ENCODE measurements around the gene ACTR5.
A peak's percentile ranks its signal among the peaks of the same experiment; 100 is the strongest.

The ACTR5 gene

DNA sequence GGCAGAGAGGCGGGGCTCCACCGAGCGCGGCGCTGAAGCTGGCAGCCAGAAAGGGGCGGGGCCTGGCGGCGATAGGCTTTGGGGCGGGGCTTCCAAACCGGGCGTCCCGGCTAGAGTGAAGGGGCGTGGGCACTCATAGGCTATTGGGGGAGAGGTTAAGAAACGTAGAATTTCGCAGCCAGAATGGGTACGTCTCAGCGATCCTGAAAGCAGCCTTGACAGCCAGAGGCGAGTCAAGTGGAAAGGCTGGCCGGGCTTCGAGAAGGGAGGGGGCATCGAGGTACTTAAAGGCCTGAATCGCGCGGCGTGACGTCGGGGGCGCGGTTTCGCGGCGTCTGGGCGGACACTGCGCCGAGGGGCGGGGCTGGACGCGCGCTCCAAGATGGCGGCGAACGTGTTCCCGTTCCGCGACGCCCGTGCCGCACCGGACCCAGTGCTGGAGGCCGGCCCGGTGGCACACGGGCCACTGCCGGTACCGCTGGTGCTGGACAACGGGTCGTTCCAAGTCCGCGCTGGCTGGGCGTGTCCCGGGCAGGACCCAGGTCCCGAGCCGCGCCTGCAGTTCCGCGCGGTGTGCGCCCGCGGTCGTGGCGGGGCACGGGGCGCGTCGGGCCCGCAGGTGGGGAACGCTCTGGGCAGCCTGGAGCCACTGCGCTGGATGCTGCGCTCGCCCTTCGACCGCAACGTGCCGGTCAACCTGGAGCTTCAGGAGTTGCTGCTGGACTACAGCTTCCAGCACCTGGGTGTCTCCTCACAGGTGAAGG lies at the start of gene ACTR5:
Gene ACTR5 (plus strand): TSS at position 364 of the 764 bp plus-strand sequence. CDS start 19 bp downstream, at position 383.
- DNase-seq (ENCODE audit: low read depth in 1 of 2, low spot score in 1 of 2) = peak; percentile 95 to 97

DNA sequence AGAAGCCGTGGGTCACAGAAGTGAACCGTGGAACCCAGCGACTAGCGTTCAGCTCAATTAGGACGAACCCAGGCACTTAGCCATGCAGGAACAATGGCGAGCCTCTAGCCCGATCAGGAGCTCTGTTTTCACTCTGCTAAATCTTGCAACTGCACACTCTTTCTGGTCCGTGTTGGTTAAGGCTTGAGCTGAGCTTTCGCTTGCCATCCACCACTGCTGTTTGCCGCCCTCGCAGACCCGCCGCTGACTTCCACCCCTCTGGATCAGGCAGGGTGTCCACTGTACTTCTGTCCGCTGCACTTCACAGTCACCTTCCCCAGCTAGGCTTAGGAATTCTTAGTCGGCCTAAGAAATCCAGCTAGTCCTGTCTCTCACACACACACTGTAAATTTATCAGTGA lies 49.7 kb upstream of the ACTR5 start:
- no peak for DNase-seq (ENCODE audit: low read depth in 1 of 2, low spot score in 1 of 2)

DNA sequence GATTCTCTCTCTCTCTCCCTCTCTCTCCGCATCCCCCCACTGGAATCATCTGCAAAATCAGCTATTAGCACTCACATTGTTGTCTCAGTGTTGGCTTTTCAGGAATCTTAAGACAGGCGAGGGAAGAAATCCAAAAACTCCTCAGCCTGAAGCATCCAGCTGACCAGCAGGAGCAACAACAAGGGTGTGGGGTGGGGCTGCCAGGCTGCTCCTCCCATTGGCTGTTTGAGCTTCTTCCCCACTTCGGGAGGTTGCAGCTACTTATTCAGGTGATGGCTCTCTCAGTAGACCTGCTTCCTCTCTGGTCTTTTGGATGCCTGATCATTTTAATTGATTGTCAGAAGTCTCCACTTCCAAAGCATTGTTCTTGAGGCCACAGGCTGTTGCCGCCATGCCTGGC lies 48.1 kb upstream of the ACTR5 start:
- no peak for DNase-seq (ENCODE audit: low read depth in 1 of 2, low spot score in 1 of 2)

DNA sequence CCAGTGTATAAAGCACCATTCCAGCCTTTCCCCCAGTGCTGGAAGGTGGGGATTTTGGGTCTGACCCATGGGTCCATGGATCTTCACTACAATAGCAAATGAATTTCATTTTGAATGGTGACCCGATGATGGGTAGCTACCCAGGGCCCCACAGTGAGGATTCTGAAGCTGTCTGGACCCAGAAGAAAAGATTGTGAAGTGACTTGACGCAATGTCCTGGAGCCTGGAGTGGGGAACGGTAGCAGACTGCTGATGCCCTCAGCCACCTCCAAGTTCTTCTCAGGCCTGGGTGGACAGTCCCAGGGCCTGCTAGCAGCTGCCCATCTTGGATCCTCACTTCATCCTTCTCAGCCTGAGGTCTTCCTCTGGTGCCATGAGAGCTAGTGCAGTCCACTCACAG lies 47.3 kb upstream of the ACTR5 start:
- DNase-seq (ENCODE audit: low read depth in 1 of 2, low spot score in 1 of 2) = no peak

DNA sequence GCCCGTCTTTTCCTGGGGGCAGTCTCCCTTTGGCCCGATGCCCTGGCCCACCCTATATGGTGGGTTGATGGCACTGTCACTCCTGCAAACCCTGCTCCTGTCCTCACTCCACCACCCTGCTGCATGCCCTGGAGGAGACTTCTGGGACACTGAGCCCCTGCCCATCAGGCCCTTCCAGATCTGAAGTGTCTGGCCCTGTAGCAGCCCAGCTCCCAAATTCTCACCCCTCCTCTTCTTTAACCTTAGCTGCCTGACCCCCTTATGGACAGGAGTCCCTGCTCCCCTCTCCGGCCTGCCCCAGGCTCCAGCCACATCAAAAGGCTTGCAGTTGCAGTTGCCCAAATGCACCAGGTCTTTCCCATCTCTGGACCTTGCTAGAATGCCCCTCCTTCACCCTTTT lies 44.7 kb upstream of the ACTR5 start:
- DNase-seq (ENCODE audit: low read depth in 1 of 2, low spot score in 1 of 2) = no peak

DNA sequence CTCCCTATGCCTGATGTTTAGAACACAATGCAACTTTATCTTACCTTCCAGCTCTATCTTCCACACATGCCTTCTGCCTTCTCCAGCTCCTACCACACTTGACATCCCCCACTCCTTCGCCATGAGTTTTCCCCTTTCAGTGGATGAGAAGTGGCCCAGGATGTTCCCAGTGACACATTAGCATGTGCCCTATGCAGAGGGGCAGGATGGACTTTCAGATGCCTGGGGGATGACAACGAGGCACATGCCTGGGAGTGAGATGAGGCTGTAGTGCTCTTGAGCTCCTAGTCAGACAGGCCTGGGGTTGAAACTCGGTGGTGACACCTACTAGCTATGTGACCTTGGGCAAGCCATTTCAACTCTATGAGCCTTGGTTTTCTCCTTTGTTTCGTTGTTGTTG lies 44.1 kb upstream of the ACTR5 start:
- DNase-seq (ENCODE audit: low read depth in 1 of 2, low spot score in 1 of 2) = no peak

DNA sequence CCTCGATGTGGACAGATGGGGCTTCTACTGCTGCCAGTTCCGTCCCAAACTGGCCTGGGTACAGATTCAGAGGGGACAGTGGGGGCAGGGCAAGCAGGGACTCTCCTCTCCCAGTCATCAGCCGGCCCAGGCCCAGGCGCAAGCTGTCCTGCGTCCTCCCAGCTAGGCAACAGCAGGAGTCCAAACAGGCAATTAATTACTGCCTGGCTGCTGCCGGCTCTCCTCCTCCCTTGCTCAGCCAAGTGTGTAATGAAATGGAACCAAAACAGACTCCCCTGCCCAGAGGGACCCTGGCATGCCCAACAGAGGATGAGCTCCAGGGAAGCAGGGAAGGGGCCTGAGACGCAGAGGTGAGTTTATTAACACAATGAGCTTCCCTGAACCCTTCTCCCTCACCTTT lies 41.8 kb upstream of the ACTR5 start:
- DNase-seq (ENCODE audit: low read depth in 1 of 2, low spot score in 1 of 2) = no peak

DNA sequence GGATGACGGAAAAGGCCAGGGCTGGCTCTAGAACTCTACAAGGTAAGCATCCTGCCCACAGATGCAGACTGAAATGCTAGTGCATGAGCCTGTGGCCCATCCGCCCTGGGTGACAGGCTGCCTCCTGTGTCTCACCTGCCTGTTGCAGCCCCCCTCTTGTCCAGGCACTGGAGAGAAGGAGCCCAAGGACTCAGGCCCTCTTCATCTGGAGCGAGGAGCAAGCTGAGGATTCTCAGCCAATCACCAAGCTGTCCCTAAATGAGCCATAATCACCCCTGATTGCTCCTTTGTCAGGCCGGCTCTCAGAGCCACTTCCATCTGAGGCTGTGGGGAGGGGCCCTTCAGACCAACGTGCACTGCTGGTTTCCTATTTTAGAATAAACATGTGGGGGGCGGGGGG lies 34.0 kb upstream of the ACTR5 start:
- no peak for DNase-seq (ENCODE audit: low read depth in 1 of 2, low spot score in 1 of 2)

DNA sequence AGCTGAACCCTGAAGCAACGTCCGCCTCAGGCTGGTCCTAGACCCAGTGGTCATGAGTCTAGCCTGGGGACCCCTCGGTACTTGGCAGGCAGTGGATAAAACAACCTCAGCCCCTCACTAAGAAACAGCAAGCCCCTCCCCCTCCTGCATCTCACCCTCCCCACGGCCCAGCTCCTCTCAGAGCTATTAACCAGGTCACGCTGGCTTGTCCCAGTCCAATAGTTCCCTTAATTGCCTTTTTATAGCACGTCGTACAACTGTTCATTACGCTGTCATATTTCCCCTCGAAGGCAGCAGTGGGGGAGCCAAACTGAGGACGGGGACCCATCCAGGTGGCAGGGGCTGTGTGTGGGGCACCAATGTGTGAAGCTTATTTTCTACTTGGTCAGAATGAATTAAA lies 32.6 kb upstream of the ACTR5 start:
- no peak for DNase-seq (ENCODE audit: low read depth in 1 of 2, low spot score in 1 of 2)

DNA sequence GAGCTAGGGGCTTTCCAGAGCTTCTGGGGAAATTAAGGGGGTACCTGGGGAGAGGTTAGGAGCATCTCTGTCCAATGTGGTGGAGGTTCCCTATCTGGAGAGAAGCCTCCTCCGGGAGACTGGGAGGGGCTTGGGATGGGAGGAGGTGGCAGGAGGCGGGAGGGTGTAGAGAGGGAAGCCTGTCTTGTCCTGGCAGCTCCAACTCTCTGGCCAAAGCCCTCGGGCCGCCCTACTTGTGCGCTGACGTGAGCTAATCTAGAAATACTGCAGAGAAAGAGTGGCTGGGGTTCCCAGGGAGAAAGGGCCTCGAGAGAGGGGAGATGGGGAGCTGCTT lies 25.6 kb upstream of the ACTR5 start:
- no peak for DNase-seq (ENCODE audit: low read depth in 1 of 2, low spot score in 1 of 2)

DNA sequence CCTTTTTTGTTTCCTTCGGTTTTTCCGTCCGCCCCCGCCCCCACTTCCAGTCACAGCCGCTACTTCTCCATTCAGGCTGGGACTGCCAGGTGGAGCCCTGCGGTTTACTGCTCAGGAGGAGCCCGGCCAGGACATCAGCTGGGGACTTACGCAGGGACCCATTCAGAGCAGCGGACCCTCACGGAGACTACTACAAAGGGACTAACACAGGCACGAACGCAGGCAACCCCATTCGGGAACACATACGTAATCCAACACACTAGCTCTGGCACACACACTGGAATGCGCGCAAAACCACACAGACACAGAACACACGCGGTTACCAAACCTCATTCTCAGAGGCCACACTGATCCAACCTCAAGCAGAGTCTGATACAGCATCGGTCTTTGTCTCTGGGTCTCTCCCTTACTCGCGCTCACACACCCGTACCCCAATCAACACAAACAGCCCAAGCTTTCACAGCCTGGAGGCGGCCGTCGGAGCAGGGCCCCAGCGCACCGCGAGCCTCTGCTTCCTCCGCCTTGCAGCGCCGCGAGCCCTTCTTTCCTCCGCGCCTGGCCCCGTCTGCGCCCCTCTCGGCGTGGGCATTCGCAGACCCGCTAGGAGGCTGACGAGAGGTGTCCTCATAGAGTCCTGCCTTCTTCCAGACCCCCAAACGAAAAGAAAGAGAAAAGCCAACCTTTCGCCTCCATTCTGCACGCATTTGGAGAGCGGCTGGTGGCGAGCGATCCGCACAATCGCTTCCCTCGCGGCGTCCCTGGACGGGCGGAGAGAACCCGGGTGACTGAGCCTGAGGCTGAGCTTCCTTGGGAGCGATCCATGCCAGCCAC lies 25.0 kb upstream of the ACTR5 start:
- no peak for DNase-seq (ENCODE audit: low read depth in 1 of 2, low spot score in 1 of 2)

DNA sequence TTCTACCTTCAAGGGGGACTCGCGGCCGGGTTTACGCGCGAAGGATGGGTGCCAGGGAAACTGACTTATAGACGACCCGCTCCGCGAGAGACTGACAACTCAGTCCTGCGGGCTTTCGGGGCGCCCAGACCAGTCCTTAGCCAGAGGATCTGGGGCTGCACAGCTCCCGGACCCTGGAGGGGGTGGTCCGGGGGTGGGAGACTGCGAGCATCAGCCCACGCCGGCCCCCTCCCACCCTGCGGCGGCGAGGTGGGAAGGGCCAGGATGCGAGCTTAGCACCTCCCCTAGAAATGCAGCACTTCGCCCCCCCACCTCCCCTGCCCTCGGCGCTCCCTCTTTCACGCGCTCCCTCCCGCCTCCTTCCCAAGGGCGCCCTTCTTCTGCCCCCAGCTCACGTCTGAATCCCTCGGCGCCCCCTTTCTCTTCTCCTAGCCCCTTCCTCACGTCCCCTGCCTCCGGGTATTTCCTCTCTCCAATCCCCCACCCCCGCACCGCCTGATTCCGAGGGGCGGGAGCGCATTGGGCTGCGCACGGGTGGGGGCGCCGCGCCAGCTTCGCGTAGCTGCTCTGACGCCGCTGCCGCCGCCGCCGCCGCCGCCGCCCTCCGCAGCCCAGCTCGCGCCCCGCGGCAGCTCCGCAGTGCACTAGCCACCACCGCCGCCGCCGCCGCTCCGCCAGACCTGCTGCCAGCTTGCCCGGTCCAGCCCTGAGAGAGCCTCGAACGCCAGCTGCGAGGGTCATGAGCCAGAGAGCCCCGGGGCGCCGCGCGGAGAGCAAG lies 24.2 kb upstream of the ACTR5 start, which contains the start of gene SLC32A1:
Gene SLC32A1 (plus strand): TSS at position 639 of the 778 bp plus-strand sequence. CDS start 239 bp downstream, outside the sequence.
- DNase-seq (ENCODE audit: low read depth in 1 of 2, low spot score in 1 of 2) = no peak

DNA sequence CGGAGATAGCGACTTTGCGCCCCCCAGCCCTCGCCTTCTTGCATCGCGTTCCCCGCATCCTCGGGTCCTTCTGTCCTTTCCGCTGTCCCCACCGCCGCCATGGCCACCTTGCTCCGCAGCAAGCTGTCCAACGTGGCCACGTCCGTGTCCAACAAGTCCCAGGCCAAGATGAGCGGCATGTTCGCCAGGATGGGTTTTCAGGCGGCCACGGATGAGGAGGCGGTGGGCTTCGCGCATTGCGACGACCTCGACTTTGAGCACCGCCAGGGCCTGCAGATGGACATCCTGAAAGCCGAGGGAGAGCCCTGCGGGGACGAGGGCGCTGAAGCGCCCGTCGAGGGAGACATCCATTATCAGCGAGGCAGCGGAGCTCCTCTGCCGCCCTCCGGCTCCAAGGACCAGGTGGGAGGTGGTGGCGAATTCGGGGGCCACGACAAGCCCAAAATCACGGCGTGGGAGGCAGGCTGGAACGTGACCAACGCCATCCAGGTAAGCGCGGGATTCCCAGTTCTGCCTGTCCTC lies 23.6 kb upstream of the ACTR5 start:
- DNase-seq (ENCODE audit: low read depth in 1 of 2, low spot score in 1 of 2) = no peak

DNA sequence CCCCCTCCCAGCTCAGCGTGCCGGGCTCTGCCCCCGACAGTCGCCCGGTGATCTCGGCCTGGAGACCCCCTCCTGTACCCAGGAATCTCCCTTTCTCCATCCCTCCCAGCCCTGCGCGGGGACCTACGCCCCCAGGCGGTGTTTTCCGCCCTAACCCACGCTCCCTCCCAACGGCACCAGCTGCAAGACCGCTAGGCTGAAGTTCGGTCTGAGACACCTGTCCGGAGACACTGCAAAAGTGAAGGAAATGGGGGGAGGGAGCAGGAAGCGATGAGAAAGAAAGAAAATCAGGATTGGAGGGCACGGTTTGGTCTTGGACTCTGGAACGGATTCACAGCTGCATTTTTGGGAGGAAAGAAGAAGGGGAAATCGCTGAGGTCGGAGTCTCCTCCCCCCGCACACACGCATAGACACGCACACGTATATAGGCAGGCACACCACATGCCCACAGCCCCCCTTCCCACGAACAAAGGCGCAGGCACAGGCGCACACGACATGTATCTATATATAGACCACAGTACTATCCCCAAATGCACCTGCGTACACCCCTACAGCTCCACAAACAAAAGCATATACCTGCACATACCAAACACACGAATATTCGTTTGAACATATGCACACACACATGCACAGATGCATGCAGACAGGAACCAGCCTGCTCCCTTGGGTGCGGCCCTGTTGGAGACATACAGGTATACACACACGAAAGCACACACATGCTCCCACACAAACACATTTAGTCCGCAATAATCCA lies 22.9 kb upstream of the ACTR5 start:
- DNase-seq (ENCODE audit: low read depth in 1 of 2, low spot score in 1 of 2) = no peak

DNA sequence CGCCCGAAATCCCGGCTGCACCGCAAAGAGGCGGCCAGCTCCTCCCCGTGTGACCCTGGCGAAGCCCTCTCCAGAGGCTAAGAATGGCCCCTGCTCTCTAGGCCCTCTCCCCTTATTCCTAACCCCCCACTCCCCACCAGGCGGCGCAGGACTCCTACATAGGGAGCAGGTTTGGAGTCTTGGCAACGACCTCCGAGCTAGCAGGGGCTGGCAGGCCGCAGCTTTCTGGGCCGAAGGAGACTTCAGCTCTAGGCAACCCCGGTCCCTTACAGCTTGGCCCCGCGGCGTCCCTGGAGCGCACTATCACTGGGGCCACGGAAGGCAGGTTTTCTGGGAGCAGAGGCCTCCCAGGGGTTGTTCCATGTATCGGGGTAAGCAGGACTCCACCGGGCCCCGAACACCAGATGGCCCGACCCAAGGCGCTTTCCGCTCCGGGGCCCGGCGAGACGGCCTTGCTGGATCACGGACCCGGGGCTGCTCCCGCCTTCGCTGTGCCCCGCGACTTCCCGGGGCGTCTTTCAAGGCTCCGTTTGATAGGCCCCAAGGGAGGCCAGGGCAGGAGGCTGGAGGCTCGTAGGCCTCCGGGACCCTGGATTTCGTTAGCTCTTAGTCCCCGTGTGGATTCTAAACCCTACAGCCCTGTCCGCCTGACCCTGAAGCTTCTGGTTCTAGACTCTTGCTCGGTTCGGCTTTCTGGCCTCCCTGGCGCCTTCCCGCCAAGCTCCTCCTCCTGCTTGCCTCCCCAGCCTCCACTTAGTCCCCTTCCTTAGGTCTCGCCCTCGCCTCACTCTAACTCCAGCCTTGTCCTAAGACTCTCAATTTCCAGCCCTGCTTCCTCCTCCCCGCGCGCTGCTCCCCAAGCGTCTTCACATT lies 22.1 kb upstream of the ACTR5 start:
- no peak for DNase-seq (ENCODE audit: low read depth in 1 of 2, low spot score in 1 of 2)

DNA sequence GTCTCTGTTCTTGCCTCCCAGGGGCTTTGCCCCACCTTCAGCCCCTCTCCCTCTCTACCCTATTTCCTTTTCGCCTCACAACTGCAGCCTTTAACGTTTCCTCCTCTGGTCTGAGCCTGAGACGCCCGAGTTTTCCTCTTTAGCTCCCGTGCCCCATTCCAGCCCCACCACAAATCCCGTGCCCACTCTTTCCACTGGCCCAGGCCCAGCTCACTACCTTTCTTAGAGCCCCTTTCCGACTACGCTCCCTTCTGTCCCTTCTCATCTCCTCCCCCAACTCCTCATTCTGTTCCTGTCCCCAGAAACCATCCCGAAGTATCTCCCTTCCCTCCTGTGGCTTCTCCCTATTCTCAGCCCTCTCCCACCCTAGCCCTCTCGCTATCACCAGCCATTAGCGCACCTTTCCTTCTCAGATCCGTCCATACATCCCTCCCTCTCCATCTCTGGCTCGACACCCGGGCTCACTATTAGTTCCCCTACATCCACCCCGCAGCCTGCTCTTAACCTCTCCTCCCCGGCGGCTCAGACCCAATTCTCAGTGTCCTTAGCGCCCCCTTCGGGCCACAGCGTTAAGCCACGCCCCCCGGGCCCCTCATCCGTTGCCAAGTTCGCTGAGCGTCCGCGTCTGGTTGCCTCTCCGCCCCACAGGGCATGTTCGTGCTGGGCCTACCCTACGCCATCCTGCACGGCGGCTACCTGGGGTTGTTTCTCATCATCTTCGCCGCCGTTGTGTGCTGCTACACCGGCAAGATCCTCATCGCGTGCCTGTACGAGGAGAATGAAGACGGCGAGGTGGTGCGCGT lies 21.3 kb upstream of the ACTR5 start:
- DNase-seq (ENCODE audit: low read depth in 1 of 2, low spot score in 1 of 2) = peak in 1 of 2 donors; percentile 52

DNA sequence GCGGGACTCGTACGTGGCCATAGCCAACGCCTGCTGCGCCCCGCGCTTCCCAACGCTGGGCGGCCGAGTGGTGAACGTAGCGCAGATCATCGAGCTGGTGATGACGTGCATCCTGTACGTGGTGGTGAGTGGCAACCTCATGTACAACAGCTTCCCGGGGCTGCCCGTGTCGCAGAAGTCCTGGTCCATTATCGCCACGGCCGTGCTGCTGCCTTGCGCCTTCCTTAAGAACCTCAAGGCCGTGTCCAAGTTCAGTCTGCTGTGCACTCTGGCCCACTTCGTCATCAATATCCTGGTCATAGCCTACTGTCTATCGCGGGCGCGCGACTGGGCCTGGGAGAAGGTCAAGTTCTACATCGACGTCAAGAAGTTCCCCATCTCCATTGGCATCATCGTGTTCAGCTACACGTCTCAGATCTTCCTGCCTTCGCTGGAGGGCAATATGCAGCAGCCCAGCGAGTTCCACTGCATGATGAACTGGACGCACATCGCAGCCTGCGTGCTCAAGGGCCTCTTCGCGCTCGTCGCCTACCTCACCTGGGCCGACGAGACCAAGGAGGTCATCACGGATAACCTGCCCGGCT lies 20.6 kb upstream of the ACTR5 start:
- no peak for DNase-seq (ENCODE audit: low read depth in 1 of 2, low spot score in 1 of 2)

DNA sequence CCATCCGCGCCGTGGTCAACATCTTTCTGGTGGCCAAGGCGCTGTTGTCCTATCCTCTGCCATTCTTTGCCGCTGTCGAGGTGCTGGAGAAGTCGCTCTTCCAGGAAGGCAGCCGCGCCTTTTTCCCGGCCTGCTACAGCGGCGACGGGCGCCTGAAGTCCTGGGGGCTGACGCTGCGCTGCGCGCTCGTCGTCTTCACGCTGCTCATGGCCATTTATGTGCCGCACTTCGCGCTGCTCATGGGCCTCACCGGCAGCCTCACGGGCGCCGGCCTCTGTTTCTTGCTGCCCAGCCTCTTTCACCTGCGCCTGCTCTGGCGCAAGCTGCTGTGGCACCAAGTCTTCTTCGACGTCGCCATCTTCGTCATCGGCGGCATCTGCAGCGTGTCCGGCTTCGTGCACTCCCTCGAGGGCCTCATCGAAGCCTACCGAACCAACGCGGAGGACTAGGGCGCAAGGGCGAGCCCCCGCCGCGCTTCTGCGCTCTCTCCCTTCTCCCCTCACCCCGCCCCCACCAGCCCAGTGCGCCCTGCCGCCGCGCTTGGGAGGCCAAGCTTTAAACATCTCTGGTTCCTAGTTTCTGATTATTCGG lies 20.0 kb upstream of the ACTR5 start:
- DNase-seq (ENCODE audit: low read depth in 1 of 2, low spot score in 1 of 2) = no peak
